Measurements from ENCODE around the gene SLC7A10. TPM values are rescaled to one million over a fixed set of nuclear protein-coding genes. Genes with fewer than 3 reads are reported as not detected.
"Not testable (repeated sequence)": the region's sequence is repeated elsewhere in the genome, so short reads cannot be mapped to it uniquely, and the experiment has no call there.

The SLC7A10 gene
- total and polyA plus RNA-seq, 8 donors, result 0.50 to 1.2 (median 0.96) TPM; not detected in 1

DNA sequence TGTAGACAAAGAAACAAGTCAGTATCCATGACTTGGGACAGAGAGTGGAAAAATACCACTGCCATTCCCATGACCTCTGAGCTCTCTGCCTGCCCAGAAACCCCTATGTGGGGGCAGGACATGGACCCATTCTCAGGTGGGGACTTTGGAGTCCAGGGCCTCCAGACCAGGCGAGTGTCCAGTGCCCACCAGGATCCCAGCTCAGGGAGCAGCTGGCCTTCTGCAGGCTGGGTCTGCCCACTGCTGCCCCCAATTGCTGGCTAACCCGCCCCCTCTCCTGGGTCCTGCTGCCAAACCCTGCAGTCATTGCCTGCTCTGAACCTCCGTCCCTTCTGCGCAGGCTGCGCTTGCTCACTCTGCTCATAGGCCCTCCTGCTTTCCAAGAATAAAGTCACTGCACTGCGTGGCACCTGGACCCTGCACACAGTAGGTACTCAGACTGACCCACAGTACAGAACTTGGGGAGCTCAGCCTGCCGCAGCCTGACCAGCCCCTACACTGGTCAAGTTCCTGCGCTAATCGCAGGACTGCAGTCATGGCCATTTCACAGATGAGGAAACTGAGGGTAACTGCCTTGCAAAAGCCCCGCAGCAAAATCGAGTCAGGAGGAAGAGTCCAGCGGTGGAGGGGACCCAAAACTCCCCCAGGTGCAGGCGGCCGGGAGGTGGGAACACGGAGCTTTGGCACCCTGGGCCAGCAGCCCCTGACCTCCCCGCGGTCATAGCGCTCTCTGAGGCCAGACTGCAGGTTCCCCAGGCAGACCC, 774 bp downstream of the SLC7A10 start:
- intact Hi-C loops (cut with DNase I), result no loop called here
- TF ChIP-seq, protein P1, sequence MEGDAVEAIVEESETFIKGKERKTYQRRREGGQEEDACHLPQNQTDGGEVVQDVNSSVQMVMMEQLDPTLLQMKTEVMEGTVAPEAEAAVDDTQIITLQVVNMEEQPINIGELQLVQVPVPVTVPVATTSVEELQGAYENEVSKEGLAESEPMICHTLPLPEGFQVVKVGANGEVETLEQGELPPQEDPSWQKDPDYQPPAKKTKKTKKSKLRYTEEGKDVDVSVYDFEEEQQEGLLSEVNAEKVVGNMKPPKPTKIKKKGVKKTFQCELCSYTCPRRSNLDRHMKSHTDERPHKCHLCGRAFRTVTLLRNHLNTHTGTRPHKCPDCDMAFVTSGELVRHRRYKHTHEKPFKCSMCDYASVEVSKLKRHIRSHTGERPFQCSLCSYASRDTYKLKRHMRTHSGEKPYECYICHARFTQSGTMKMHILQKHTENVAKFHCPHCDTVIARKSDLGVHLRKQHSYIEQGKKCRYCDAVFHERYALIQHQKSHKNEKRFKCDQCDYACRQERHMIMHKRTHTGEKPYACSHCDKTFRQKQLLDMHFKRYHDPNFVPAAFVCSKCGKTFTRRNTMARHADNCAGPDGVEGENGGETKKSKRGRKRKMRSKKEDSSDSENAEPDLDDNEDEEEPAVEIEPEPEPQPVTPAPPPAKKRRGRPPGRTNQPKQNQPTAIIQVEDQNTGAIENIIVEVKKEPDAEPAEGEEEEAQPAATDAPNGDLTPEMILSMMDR (IDR thresholded peaks at IDR 0.05), result no peak
- Histone ChIP-seq H3K27ac (no peak overlapping the region), H3K9me3 (peaks cover 0 to 20% of the 10 kb centered on the region in 2 donors), H3K4me3 (no peak overlapping the region), H3K4me1 (peaks cover 0 to 20% of the 10 kb centered on the region in 2 donors), H3K27me3 (peaks cover 33 to 78% of the 10 kb centered on the region in 2 donors), H3K36me3 (no peaks in the 10 kb centered on the region)
- DNase-seq (peak in 1 of 4 donors; percentile 51), ATAC-seq (no peak)

- Histone ChIP-seq H3K27me3 (peaks cover 33 to 79% of the 10 kb centered on the region in 2 donors), H3K4me1 (peaks cover 0 to 20% of the 10 kb centered on the region in 2 donors)
- DNase-seq; H3K9me3 ChIP-seq; H3K4me3 ChIP-seq; ATAC-seq; H3K36me3 ChIP-seq; H3K27ac ChIP-seq; intact Hi-C loops (cut with DNase I): not testable (repeated sequence)
Observed at GRCh38 chr19:33222255-33222654, 3.4 kb downstream of the SLC7A10 start.

- intact Hi-C loops (cut with DNase I), result no loop called here
- Histone ChIP-seq H3K9me3 (no peaks in the 10 kb centered on the region), H3K27me3 (peaks cover 26 to 72% of the 10 kb centered on the region in 2 donors), H3K36me3 (no peaks in the 10 kb centered on the region), H3K4me3 (no peak overlapping the region), H3K27ac (no peak overlapping the region), H3K4me1 (peaks cover 0 to 14% of the 10 kb centered on the region in 2 donors)
- peak in 1 of 4 donors; percentile 55 for DNase-seq
- no peak for ATAC-seq
- TF ChIP-seq, protein P1 (IDR thresholded peaks at IDR 0.05), result no peak
Observed at GRCh38 chr19:33221638-33222037, 4.0 kb downstream of the SLC7A10 start.

- TF ChIP-seq, protein P1 (IDR thresholded peaks at IDR 0.05), result no peak
- H3K27me3 ChIP-seq, result peaks cover 18 to 63% of the 10 kb centered on the region in 2 donors
- DNase-seq, result peak in 1 of 4 donors; percentile 65
Observed at GRCh38 chr19:33220735-33221134, 4.9 kb downstream of the SLC7A10 start.

DNA sequence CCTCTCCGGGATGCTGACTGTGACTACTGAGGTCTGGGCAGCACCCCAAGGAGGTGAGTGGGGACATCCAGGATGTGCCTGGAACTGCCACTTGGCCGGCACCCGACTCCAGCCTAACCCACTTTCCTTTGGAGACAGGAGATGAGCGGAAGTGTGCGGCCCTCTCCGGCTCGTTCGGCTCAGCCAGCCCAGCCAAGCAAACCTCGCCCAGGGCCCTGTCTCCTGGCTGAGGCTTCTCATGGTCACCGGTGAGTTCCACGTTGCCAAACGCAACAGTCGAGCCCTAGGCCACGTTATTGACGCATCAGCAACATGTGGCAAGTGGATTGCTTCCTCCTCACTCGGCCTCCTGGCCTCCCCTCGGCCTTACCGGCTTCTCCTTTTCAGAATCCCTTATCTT, 5.5 kb downstream of the SLC7A10 start:
- Histone ChIP-seq H3K4me1 (peaks cover 0 to under 1% of the 10 kb centered on the region in 2 donors), H3K36me3 (no peaks in the 10 kb centered on the region), H3K27me3 (peaks cover 12 to 57% of the 10 kb centered on the region in 2 donors), H3K9me3 (no peaks in the 10 kb centered on the region), H3K4me3 (no peak overlapping the region), H3K27ac (no peak overlapping the region)
- ATAC-seq (no peak), DNase-seq (peak in 1 of 4 donors; percentile 67)
- TF ChIP-seq, protein P1 (IDR thresholded peaks at IDR 0.05), result no peak
- intact Hi-C loops (cut with DNase I), result no loop called here

More at GRCh38 chr19:33220735-33221134, 4.9 kb downstream of the SLC7A10 start:
- H3K4me3 ChIP-seq, result no peak overlapping the region
- no peaks in the 10 kb centered on the region for H3K36me3 ChIP-seq
- no peak for ATAC-seq
- no peak overlapping the region for H3K27ac ChIP-seq
- peaks cover 0 to 7% of the 10 kb centered on the region in 2 donors for H3K4me1 ChIP-seq
- intact Hi-C loops (cut with DNase I), result no loop called here
- H3K9me3 ChIP-seq, result no peaks in the 10 kb centered on the region
